A673 (cell line): ENCODE results near the gene TCFL5. TPM values are rescaled to one million over a fixed set of nuclear protein-coding genes. Genes with fewer than 3 reads are reported as not detected.
A peak's percentile ranks its signal among the peaks of the same experiment; 100 is the strongest.

Experiments used
- BruUV-seq: library from RNA; stranded (reverse); fragments of 400-500 nt; replicated peaks from 2 replicates; lab custom pipeline; 2021; lab: Mats Ljungman, UMichigan
- CTCF ChIA-PET: fragments of 300-600 bp; sonication (Branson Sonifier 250); formaldehyde crosslinking; loops from one replicate; lab custom pipeline; 2022; ENCODE audit warnings: antibody characterized with exemption; lab: Charles Lee
- POLR2A ChIA-PET: fragments of 300-600 bp; sonication (Branson Sonifier 250); formaldehyde crosslinking; loops from one replicate; lab custom pipeline; 2022; ENCODE audit warnings: antibody characterized with exemption; ENCODE audit not compliant: low non-redundant PET; lab: Charles Lee
- DNase-seq: peaks from one replicate; pipeline ENCODE4 v3.0.0-alpha.2; 2015; ENCODE audit warnings: low spot score
- H3K27ac ChIP-seq: fragments of 200-600 bp; sonication (generic); 2 replicates; pipeline ENCODE4 v1.5.1; 2016; ENCODE audit warnings: mixed run types, low read depth, mild to moderate bottlenecking, mixed read lengths, antibody characterized with exemption, low read length; ENCODE audit not compliant: poor library complexity, severe bottlenecking
- H3K27me3 ChIP-seq: fragments of 200-600 bp; sonication (generic); replicated peaks from 2 replicates; pipeline ENCODE4 v1.6.1; 2017; ENCODE audit warnings: mixed run types, low read depth, mild to moderate bottlenecking, mixed read lengths, antibody characterized with exemption, low read length; ENCODE audit not compliant: insufficient read depth, poor library complexity
- H3K36me3 ChIP-seq: fragments of 200-600 bp; sonication (generic); 2 replicates; pipeline ENCODE4 v1.6.1; 2016; ENCODE audit warnings: mixed run types, mild to moderate bottlenecking, mixed read lengths, antibody characterized with exemption, low read length; ENCODE audit not compliant: insufficient read depth, poor library complexity, severe bottlenecking
- H3K4me1 ChIP-seq: fragments of 200-600 bp; sonication (generic); 2 replicates; pipeline ENCODE4 v1.6.1; 2017; ENCODE audit warnings: mixed run types, mild to moderate bottlenecking, mixed read lengths, antibody characterized with exemption, low read length; ENCODE audit not compliant: insufficient read depth, poor library complexity, severe bottlenecking
- H3K4me3 ChIP-seq: fragments of 200-600 bp; sonication (generic); 2 replicates; pipeline ENCODE4 v1.5.1; 2016; ENCODE audit warnings: low read depth, mixed run types, mild to moderate bottlenecking, mixed read lengths, low read length; ENCODE audit not compliant: poor library complexity, severe bottlenecking
- H3K9me3 ChIP-seq: fragments of 200-600 bp; sonication (generic); 2 replicates; pipeline ENCODE4 v1.6.1; 2016; ENCODE audit warnings: mixed run types, low read depth, mild to moderate bottlenecking, mixed read lengths, antibody characterized with exemption, low read length; ENCODE audit not compliant: poor library complexity, severe bottlenecking
- CTCF ChIP-seq: fragments of 300-800, 200-600 bp; sonication (generic); conservative IDR thresholded peaks from 2 replicates; pipeline ENCODE4 v1.5.1; 2017; ENCODE audit warnings: low read depth, mild to moderate bottlenecking, antibody characterized with exemption, low read length, moderate library complexity, mixed read lengths
- EZH2 ChIP-seq: fragments of 200-600 bp; sonication (generic); IDR thresholded peaks from 2 replicates; pipeline ENCODE4 v1.6.1; 2017; ENCODE audit warnings: borderline replicate concordance, low read depth, mild to moderate bottlenecking, mixed read lengths, antibody characterized with exemption, low read length; ENCODE audit not compliant: poor library complexity, severe bottlenecking
- intact Hi-C: fragments of 100-400 bp; cut with micrococcal nuclease; formaldehyde crosslinking; loops from one replicate; pipeline ENCODE4 v1.10.0; 2022; ENCODE audit not compliant: unreplicated experiment
- total RNA-seq: library from RNA; stranded (reverse); gene quantifications from 2 replicates; pipeline ENCODE4 v1.2.3, GENCODE V29; 2021

Gene TCFL5
- total RNA-seq, 1 experiment from 2014 or later: 13.9 TPM

- no TSS peak for BruUV-seq
- no peak overlapping the region for H3K27ac ChIP-seq
- CTCF ChIA-PET: no interaction called here
- H3K27me3 ChIP-seq: no peaks in the 10 kb centered on the region
- POLR2A ChIA-PET: no interaction called here
- intact Hi-C loops: no loop called here
- peaks cover 8% of the 10 kb centered on the region for H3K4me1 ChIP-seq
- H3K36me3 ChIP-seq: no peaks in the 10 kb centered on the region
- no peak for DNase-seq
- no peak overlapping the region for H3K4me3 ChIP-seq
- TF ChIP-seq CTCF: no peak
- no peak for TF ChIP-seq EZH2
- H3K9me3 ChIP-seq: no peaks in the 10 kb centered on the region
Observed at GRCh38 chr20:62825333-62825985, 36.2 kb downstream of the TCFL5 start.

GRCh38 chr20:62824476-62825332 lies 36.9 kb downstream of the TCFL5 start:
- DNase-seq: peak; percentile 73
- Histone ChIP-seq H3K4me3 (peak overlapping the region; percentile 20), H3K27ac (no peak overlapping the region), H3K4me1 (peaks cover 8% of the 10 kb centered on the region), H3K36me3 (no peaks in the 10 kb centered on the region), H3K9me3 (no peaks in the 10 kb centered on the region), H3K27me3 (no peaks in the 10 kb centered on the region)
- BruUV-seq: no TSS peak
- POLR2A ChIA-PET: interaction anchor here (0.6 kb wide), 1 partner anchor 22 kb away, joined by 3 read pairs; no protein-coding TSS in a partner anchor
- intact Hi-C loops: loop anchor here (5.0 kb wide), 1 partner anchor 183 kb away; the partner anchor contains the start of gene BHLHE23
- TF ChIP-seq CTCF (no peak), EZH2 (no peak)
- CTCF ChIA-PET: interaction anchor here (0.6 kb wide), 1 partner anchor 10 kb away, joined by 6 read pairs; no protein-coding TSS in a partner anchor

- ChIA-PET POLR2A (no interaction called here), CTCF (interaction anchor here (0.6 kb wide), 1 partner anchor 419 kb away, joined by 5 read pairs; no protein-coding TSS in a partner anchor)
- TF ChIP-seq EZH2 (no peak), CTCF (no peak)
- DNase-seq: no peak
- H3K27ac ChIP-seq: peak overlapping the region; percentile 8
- no peaks in the 10 kb centered on the region for H3K9me3 ChIP-seq
- no peaks in the 10 kb centered on the region for H3K27me3 ChIP-seq
- H3K4me3 ChIP-seq: peak overlapping the region; percentile 20
- intact Hi-C loops: loop anchor here (5.0 kb wide), 1 partner anchor 183 kb away; the partner anchor contains the start of gene BHLHE23
- BruUV-seq: no TSS peak
- H3K36me3 ChIP-seq: no peaks in the 10 kb centered on the region
- H3K4me1 ChIP-seq: peaks cover 13% of the 10 kb centered on the region
Observed at GRCh38 chr20:62823688-62824475, 37.7 kb downstream of the TCFL5 start.
